ENCODE data around the gene STAC3. TPM values are rescaled to one million over a fixed set of nuclear protein-coding genes. Genes with fewer than 3 reads are reported as not detected.

The STAC3 gene
- polyA plus RNA-seq, 3 donors: 2.5 to 4.2 (median 3.3) TPM

DNA sequence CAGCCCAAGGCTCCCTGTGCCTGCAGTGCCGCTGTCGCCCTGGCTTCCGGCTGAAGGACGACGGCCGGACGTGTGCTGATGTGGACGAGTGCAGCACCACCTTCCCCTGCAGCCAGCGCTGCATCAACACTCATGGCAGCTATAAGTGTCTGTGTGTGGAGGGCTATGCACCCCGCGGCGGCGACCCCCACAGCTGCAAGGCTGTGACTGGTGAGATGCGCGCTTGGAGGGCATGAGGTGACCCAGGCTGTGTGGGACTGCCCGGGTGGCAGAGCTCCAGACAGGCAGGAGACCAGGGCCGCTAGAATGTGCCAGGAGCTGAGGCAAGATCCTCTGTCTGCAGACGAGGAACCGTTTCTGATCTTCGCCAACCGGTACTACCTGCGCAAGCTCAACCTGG lies 54.0 kb downstream of the STAC3 start:
- no peak for DNase-seq (ENCODE audit: low read depth in 3 of 3, low spot score in 2 of 3)

DNA sequence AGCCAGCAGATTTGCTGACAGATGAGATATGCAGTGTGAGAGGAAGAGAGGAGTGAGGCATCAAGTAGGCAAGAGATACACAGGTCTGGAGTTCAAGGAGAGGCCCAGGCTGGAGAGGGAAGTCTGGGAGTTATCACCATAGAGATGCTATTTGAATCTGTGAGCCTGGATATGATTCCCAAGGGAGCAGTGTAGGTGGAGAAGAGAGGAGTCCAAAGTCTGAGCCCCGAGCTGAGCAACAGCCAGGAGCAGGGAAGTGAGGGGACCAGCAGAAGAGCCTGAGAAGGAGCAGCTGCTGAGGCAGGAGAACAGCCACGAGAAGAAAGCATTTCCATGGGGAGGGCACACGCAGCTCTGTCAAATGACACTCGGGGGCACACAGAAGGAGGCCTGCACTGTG lies 54.5 kb downstream of the STAC3 start:
- DNase-seq (ENCODE audit: low read depth in 3 of 3, low spot score in 2 of 3): no peak

DNA sequence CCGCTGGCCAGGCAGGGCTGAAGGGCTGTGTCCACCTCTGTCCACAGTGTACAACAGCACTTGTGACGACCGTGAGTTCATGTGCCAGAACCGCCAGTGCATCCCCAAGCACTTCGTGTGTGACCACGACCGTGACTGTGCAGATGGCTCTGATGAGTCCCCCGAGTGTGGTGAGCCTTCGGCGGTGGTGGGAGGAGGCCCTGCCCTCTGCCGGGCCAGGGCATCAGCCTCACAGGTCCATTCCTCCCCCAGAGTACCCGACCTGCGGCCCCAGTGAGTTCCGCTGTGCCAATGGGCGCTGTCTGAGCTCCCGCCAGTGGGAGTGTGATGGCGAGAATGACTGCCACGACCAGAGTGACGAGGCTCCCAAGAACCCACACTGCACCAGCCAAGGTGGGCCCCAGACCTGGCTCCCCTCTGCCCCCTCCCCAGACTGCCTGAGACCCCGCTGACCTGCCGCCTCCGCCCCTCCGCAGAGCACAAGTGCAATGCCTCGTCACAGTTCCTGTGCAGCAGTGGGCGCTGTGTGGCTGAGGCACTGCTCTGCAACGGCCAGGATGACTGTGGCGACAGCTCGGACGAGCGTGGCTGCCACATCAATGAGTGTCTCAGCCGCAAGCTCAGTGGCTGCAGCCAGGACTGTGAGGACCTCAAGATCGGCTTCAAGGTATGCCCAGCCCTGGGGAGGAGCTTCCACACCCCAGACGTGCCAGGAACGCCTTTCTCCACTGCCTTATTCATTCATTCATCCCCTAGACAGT lies 55.2 kb downstream of the STAC3 start:
- no peak for DNase-seq (ENCODE audit: low read depth in 3 of 3, low spot score in 2 of 3)

DNA sequence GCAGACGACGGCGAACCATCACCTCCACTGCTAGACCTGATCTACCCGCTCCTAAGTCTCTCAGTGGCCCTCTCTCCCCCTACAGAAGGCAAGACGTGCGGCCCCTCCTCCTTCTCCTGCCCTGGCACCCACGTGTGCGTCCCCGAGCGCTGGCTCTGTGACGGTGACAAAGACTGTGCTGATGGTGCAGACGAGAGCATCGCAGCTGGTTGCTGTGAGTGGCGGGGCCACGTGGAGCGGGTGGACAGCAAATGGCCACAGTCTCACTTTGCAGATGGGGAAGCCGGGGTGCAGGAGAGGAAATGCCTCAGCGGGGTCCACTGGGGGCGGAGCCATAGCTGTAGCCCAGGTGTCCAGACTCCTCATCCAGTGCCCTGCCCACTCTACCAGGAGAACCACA lies 55.8 kb downstream of the STAC3 start:
- no peak for DNase-seq (ENCODE audit: low read depth in 3 of 3, low spot score in 2 of 3)

DNA sequence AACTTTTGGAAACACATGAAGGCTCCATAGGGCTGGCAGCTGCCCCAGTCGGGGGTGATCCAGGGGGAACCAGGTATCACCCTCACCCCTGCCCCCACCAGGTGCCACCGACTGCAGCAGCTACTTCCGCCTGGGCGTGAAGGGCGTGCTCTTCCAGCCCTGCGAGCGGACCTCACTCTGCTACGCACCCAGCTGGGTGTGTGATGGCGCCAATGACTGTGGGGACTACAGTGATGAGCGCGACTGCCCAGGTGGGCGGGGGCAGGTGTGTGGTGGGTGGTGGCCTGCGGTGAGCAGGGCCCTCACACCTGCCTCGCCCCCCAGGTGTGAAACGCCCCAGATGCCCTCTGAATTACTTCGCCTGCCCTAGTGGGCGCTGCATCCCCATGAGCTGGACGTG lies 56.7 kb downstream of the STAC3 start:
- no peak for DNase-seq (ENCODE audit: low read depth in 3 of 3, low spot score in 2 of 3)

DNA sequence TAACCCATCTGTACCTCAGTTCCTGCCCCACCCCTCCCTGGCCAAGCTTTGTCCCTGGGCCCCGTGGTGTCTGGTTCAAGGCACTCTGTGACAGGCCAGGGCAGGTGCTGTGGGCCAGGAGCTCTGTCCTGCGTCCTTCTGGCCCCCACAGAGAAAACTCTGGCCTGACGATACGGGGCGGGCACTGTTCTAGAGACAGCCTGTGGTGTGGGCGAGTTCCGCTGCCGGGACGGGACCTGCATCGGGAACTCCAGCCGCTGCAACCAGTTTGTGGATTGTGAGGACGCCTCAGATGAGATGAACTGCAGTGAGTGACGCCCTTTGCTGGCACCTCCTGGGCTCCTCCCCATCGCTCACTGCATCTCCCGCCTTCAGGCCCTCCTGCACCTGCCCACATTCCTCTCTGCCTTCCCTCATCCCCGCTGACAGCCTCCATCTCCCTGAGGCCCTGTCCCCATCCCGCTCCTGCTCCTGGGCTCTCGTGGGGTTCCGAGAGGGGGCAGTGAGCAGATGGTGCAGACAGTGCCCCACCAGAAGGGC lies 57.2 kb downstream of the STAC3 start:
- no peak for DNase-seq (ENCODE audit: low read depth in 3 of 3, low spot score in 2 of 3)

Other genes starting within 250 kb of the STAC3 start
- 10 to 100 TPM; 11.9 to 13.0 (median 12.4) TPM for gene ZBTB39, start 244.6 kb downstream of the STAC3 start, polyA plus RNA-seq (ENCODE audit: insufficient read length in 3 of 3)
- gene TAC3, start 234.7 kb downstream of the STAC3 start, polyA plus RNA-seq (ENCODE audit: insufficient read length in 3 of 3): 1 to 10 TPM in 1 of 3 donors, under 1 TPM in 2; 0.54 to 1.4 (median 0.75) TPM
- gene MYO1A, start 201.1 kb downstream of the STAC3 start, polyA plus RNA-seq (ENCODE audit: insufficient read length in 3 of 3): under 1 TPM; 0.10 to 0.25 (median 0.11) TPM
- gene NEMP1, start 172.4 kb downstream of the STAC3 start, polyA plus RNA-seq (ENCODE audit: insufficient read length in 3 of 3): 10 to 100 TPM; 22.5 to 24.8 (median 23.6) TPM
- 10 to 100 TPM; 40.7 to 43.4 (median 42.4) TPM for gene NAB2, start 162.1 kb downstream of the STAC3 start, polyA plus RNA-seq (ENCODE audit: insufficient read length in 3 of 3)
- gene STAT6, start 139.8 kb downstream of the STAC3 start, polyA plus RNA-seq (ENCODE audit: insufficient read length in 3 of 3): 100 to 1,000 TPM in 1 of 3 donors, 10 to 100 TPM in 2; 89.6 to 106 (median 99.2) TPM
- 10 to 100 TPM; 58.5 to 69.2 (median 60.0) TPM for gene LRP1, start 122.7 kb downstream of the STAC3 start, polyA plus RNA-seq (ENCODE audit: insufficient read length in 3 of 3)
- gene LRP1-AS, start 103.6 kb downstream of the STAC3 start, polyA plus RNA-seq (ENCODE audit: insufficient read length in 3 of 3): under 1 TPM in 1 of 3 donors, not detected in 2; 0.44 TPM
- gene NXPH4, start 34.4 kb downstream of the STAC3 start, polyA plus RNA-seq (ENCODE audit: insufficient read length in 3 of 3): 1 to 10 TPM; 2.4 to 3.7 (median 2.5) TPM
- 10 to 100 TPM; 66.0 to 79.2 (median 72.7) TPM for gene SHMT2, start 21.5 kb downstream of the STAC3 start, polyA plus RNA-seq (ENCODE audit: insufficient read length in 3 of 3)
- 10 to 100 TPM; 60.6 to 67.5 (median 66.1) TPM for gene R3HDM2, start 179.9 kb upstream of the STAC3 start, polyA plus RNA-seq (ENCODE audit: insufficient read length in 3 of 3)
- under 1 TPM; 0.14 to 0.21 (median 0.20) TPM for gene INHBC, start 183.6 kb upstream of the STAC3 start, polyA plus RNA-seq (ENCODE audit: insufficient read length in 3 of 3)
- gene INHBE, start 204.1 kb upstream of the STAC3 start, polyA plus RNA-seq (ENCODE audit: insufficient read length in 3 of 3): under 1 TPM; 0.40 to 0.44 (median 0.42) TPM
- 10 to 100 TPM; 15.9 to 18.8 (median 16.5) TPM for gene GLI1, start 208.6 kb upstream of the STAC3 start, polyA plus RNA-seq (ENCODE audit: insufficient read length in 3 of 3)
- gene ARHGAP9, start 228.7 kb upstream of the STAC3 start, polyA plus RNA-seq (ENCODE audit: insufficient read length in 3 of 3): 1 to 10 TPM; 1.9 to 2.3 (median 1.9) TPM
- 100 to 1,000 TPM; 108 to 110 (median 109) TPM for gene MARS1, start 236.9 kb upstream of the STAC3 start, polyA plus RNA-seq (ENCODE audit: insufficient read length in 3 of 3)

Measured in right renal cortex interstitium (tissue), 3 donors.